GM21390 (cell line): ENCODE measurements around the gene CREBBP.

Source experiments
- ATAC-seq: cut with Tn5 transposase; IDR thresholded peaks from one replicate; pipeline ENCODE4 v1.9.1; 2021; ENCODE audit not compliant: unreplicated experiment

CREBBP gene

DNA sequence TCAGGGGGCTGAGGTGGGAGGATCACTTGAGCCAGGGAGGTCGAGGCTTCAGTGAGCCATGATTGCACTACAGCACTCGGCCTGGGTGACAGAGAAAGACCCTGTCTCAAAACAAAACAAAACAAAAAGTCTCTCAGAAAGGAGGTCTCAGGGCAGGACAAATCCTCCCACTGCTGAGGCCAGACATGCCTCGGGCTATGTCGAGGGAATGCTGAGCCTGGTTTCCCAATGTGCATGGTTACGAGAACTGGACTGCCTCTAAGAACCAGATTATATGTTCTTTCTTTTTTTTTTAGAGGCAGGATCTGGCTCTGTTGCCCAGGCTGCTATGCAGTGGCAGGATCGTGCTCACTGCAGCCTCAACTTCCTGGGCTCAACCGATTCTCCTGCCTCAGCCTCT is 190.8 kb downstream of the CREBBP start:
- ATAC-seq: no peak

DNA sequence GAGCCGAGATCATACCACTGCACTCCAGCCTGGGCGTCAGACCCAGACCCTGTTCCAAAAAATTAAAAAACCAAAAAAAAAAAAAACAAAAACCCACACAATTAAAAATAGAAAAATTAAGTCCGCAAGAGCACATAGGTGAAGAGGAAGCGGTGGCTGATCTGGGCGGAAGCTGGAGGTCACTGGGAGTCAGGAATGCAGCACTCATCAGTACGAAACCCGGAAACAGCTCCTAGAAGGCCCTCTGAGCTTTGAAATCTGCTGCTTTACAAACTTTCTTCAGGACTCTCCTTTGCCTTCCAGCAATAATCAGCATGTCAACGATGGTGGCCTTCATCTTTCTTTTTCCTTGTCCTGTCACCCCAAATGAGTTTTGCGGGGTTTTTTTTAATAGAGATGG is 192.7 kb downstream of the CREBBP start:
- no peak for ATAC-seq

DNA sequence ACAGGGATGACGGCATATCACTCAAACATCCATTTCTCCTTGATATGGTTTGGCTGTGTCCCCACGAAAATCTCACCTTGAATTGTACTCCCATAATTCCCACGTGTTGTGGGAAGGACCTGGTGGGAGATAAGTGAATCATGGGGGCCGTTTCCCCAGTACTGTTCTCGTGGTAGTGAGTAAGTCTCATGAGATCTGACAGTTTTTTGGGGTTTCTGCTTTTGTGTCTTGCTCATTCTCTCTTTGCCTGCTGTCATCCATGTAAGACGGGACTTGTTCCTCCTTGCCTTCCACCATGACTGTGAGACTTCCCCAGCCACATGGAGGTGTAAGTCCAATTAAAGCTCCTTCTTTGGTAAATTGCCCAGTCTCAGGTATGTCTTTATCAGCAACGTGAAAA is 193.5 kb downstream of the CREBBP start:
- no peak for ATAC-seq

DNA sequence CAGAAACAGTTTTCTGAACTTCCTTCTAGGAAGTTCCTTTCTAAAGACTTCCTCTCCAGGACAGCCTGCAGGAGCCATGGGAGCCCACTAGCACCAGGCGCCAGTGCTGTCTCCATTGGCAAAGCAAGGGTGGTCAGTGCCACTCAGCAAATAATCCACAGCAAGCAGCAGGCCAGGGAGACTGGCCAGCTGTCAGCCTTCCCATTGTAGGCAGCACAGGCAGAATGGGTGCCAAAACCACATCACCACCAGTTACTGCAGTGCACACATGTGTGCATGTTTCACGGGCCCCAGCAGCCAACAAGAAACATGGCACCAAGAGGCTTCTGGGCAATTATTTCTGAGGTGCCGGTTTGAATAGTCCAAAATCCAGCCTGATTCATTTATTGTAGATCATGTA is 199.3 kb downstream of the CREBBP start:
- no peak for ATAC-seq

DNA sequence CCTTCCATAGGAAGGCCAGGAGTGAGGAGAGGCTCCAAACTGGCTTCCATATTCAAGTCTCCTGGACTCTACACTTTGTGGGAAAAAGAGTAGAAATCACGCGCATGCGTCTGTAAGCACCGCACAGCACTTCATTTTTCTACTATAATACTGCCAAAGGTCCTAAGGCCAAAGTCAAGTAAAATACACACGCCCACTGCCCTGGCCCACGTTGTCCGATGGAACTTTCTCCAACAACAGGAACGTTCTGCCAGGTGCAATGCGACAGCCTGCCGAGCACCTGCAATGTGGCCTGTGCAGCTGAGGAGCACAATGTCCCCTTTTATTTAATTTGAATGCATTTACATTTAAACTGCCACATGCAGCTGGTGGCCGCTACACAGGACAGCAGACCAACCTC is 202.5 kb downstream of the CREBBP start:
- ATAC-seq: no peak

DNA sequence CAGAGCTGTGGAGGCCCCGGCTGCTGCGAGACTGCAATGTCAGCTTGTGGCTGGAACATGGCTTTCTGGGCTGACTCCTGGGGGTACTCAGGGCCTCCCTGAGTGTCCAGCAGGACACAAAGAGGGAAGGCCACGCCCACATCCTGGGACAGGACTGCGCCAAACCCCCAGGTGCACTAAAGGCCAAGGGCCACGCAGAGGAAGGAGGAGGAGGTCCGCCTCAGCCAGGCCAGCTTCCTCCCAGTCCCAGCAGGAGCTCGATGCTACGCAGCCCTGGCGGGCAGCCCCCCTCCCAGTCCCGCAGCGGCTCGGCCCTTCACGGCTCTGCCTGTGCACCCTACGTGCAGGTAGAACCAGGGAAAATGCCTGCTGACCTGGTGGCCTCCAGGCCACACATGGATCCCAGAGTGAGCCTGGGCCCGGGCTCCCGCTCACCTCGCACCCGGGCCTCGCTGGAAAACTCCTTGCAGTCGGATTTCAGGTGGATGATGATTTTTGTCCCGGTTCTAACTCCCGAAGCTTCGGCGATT is 204.8 kb downstream of the CREBBP start:
- ATAC-seq: no peak
